DMS 273 treated with DMSO at 0.1 percent for 48 hours (cell line): ENCODE results near the gene VPREB1.
"Not testable (repeated sequence)": the region's sequence is repeated elsewhere in the genome, so short reads cannot be mapped to it uniquely, and the experiment has no call there.

ENCODE experiments used
- DNase-seq: peaks from one replicate; lab custom pipeline; 2025; lab: John Stamatoyannopoulos, UW

VPREB1 gene

DNA sequence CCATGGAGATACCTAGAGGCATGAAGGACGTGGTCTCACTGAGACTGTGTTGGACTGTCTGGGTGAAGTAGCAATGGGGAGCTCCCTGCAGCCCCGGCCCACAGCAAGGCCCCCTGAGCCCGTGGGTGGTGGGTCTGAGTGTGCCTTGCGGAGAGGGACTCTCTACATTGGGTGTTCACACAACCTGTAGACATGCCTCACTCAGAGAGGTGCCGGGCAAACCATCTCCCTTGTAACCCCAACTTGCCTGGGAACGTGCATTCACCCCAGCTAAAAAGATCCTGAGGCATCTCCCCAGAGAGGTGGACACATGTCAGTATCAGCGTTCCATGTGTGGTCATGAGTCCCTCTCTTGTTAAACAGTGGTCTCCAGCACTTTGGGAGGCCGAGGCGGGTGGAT, 2.1 kb downstream of the VPREB1 start:
- no peak for DNase-seq

DNA sequence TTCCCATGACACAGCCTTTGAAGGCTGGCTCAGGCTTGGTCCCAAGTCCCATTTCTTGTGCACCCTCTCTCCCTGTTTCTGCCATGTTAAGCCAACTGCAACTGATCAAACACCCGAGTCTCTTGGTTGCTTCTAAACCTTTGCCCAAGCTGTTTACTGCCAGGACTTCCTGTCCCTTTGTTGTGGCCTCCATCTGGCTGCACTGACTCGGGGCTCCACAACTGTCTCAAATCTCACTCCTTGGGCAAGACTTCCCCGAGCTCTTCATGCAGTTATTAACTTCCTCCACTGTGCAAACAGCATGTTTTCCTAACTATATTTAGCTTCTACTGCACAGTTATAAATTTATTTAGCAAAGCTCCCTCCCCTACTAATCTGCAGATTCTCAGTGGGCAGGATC, 4.3 kb downstream of the VPREB1 start:
- no peak for DNase-seq

DNA sequence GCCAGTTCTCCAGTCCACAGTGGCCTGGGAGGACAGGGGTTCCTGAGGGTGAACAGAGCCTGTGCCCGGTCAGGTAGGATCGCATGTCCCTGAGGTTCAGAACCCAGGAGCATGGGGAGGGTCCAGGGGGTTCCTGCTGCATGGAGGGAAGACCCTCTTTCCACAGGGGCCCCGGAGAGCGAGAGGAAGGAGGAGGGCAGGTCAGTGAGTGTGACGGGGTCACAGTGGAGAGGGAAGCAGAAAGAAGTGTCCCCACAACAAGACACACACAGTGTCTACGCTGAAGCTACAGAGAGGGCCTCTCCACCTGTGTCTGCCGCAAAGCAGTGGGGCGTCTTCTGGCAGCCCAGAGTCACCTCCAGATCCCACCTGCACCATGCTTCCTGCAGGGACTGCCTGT, 6.1 kb downstream of the VPREB1 start:
- DNase-seq = not testable (repeated sequence)

DNA sequence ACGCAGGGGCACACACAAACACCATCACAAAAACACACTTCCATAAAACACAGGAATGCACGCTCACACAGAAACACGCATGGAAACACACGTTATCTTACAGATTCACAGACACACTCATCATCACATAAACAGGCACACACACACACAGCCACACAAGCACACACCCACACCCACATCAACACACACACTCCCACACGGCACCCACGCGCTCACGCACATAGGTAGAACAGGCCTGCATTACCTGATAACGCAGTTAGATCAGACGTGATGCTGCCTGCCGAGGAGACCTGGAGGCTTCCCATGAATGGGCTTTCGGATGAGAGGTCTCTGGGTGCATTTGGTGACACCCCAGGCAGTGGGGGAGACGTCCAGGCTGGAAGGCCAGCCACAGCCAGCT, 11.5 kb downstream of the VPREB1 start:
- DNase-seq = not testable (repeated sequence)

DNA sequence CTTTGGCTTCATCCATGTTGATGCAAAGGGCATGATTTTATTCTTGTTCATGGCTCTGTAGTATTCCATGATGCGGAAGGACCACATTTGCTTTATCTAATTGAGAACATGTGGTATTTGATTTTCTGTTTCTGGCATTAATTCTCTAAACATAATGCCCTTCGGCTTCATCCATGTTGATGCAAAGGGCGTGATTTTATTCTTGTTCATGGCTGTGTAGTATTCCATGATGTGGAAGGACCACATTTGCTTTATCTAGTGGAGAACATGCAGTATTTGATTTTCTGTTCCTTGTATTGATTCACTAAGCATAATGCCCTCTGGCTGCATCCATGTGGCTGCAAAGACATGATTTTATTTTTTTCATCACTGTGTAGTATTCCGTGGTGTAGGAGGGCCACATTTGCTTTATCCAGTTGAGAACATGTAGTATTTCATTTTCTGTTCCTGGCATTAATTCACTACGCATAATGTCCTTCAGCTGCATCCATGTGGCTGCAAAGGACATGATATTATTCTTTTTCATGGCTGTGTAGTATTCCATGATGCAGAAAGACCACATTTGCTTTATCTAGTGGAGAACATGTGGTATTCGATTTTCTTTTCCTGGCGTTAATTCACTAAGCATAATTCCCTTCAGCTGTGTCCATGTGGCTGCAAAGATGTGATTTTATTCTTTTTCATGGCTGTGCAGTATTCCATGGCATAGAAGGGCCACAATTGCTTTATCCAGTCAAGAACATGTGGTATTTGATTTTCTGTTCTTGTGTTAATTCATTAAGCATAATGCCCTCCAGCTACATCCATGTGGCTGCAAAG, 14.2 kb downstream of the VPREB1 start:
- DNase-seq = not testable (repeated sequence)

DNA sequence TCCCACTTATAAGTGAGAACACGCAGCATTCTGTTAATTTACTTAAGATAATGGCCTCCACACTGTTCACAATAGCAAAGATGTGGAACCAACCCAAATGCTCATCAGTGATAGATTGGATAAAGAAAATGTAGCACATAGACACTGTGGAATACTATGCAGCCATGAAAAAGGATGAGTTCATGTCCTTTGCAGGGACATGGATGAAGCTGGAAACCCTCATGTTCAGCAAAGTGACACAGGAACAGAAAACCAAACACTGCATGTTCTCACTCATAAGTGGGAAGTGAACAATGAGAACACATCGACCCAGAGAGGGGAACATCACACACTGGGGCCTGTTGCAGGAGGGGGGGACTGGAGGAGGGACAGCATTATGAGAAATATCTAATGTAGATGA, 15.6 kb downstream of the VPREB1 start:
- not testable (repeated sequence) for DNase-seq

DNA sequence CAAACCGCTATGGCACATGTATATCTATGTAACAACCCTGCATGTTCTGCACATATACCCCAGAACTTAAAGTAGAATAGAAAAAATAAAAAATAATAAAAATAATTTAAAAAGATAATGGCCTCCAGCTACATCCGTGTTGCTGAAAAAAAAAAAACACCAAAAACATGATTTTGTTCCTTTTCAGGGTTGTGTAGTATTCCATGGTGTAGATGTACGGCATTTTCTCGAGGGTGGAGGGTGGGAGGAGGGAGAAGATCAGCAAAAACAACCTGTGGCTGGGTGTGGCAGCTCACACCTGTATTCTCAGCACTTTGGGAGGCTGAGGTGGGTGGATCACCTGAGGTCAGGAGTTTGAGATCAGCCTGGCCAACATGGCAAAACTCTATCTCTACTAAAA, 16.0 kb downstream of the VPREB1 start:
- DNase-seq = not testable (repeated sequence)

DNA sequence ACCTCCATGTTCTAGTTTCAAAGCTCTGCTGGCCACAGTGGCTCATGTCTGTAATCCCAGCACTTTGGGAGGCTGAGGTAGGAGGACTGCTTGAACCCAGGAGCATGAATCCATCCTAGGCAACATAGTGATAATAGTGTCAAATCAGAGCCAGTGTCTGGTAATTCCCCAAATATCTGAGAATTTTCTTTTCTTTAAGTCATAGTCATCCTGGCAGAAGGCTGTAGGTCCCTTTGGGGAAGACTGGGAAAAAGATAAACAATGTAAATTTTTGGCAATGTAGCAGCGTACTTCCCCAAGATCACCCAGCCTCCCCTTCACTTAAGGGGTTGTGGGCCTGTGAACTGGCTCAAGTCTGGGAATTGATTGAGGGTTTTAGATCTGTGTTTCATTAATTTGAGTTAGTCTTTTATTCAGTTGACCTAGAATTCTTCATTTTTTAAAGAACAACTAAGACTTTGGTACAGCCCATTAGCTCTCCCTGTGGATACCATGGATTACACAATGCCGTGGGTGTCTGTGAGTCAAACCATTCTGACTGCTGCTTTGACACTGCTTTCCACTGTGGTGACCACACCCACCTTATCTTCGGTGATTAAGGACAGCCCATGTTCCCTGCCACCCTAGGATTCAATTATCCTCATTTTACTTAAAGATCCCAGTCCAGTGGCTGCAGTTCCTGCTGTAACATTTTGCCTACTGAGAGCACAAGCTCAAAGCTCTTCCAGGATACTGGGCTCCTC, 17.9 kb downstream of the VPREB1 start:
- not testable (repeated sequence) for DNase-seq

DNA sequence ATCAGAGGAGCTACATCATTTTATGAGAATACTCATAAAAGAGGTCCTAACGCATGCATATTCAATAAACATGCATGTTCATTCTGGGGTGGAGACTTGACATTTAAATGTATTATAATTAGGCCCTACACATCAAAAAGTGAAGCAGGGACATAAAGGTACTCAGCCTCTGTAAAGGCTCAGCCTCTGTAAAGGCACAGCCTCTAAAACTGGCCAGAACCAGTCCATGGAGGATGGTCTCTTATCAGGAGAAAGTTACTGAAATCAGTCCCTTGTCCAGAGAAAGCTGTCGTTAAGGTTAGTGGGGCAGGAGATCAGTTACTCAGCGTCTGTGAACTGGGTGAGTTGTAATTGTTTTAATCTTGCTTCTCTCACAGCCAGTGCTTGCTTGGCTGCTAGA, 19.2 kb downstream of the VPREB1 start:
- not testable (repeated sequence) for DNase-seq

DNA sequence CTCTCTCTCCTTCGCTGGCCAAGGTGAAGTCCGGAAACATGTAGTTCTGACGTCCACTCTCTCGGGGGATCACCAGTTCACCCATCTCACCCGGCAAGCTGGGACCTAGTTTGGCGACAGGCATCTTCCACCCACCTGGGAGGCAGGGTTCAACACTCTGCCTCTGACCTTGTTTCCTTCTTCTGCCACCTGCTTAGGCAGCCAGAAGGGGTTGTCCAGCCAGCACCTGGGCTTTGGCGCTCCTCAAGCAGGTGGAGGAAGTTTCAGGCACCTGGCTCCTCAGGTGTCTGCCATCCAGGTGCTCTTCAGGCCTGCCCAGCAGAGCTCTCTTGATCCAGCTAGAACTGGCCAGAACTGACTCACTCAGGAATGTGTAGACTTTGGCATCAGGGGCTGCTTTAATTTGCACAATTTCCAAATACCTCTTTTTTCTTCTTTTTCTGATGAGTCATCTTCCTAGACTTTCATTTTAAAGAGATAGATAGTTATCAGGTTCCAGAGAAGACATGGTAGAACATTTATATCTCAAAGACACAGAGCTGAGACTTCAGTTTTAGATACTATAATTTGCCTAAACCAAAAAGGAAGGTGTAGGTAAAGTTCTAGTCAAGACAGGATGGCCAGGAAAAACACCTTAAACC, 25.6 kb downstream of the VPREB1 start:
- not testable (repeated sequence) for DNase-seq

DNA sequence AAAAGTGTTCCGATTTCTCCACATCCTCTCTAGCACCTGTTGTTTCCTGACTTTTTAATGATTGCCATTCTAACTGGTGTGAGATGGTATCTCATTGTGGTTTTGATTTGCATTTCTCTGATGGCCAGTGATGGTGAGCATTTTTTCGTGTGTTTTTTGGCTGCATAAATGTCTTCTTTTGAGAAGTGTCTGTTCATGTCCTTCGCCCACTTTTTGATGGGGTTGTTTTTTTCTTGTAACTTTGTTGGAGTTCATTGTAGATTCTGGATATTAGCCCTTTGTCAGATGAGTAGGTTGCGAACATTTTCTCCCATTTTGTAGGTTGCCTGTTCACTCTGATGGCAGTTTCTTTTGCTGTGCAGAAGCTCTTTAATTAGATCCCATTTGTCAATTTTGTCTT, 32.8 kb downstream of the VPREB1 start:
- not testable (repeated sequence) for DNase-seq

DNA sequence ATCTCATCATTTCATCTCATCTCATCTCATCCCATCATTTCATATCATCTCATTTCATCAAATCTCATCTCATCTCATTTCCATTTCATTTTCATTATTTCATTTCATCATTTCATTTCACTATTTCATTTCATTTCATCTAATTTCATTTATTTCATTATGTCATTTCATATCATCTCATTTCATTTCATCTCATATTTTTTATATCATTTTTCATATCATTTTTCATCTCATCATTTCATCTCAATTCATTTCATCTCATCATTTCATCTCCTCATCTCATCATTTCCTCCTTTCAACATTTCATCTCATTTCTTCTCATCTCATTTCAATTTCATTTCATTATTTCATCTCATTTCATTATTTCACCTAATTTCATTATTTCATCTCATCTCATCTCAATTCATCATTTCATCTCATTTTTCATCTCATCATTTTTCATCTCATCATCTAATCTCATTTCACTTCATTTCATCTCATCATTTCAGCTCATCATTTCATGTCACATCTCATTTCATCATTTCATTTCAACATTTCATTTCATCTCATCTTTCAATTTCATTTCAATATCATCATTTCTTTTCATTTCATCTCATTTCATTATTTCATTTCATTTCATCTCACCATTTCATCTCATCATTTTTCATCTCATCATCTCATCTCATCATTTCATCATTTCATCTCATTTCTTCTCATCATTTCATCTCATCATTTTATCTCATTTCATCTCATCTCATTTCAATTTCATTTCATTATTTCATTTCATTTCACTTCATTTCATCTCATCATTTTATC, 40.6 kb downstream of the VPREB1 start:
- DNase-seq = not testable (repeated sequence)

DNA sequence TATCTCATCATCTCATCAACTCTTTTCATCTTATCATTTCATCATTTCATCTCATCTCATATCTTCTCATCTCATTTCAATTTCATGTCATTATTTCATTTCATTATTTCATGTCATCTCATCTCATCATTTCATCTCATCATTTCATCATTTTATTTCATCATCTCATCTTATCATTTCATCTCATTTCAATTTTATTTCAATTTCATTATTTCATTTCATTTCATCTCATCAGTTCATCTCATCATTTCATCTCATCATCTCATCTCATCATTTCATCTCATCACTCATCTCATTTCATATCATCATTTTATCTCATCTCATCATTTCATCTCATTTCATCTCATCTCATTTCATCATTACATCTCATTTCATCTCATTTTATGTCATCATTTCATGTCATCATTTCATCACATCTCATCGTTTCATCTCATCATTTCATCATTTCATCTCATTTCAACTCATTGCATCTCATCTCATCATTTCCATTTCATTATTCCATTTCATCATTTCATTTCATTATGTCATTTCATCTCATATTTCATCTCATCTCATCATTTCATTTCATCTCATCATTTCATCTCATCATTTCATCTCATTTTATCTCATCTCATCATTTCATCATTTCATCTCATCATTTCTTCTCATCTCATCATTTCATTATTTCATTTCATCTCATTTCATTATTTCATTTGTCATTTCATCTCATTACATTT, 42.0 kb downstream of the VPREB1 start:
- DNase-seq = not testable (repeated sequence)

DNA sequence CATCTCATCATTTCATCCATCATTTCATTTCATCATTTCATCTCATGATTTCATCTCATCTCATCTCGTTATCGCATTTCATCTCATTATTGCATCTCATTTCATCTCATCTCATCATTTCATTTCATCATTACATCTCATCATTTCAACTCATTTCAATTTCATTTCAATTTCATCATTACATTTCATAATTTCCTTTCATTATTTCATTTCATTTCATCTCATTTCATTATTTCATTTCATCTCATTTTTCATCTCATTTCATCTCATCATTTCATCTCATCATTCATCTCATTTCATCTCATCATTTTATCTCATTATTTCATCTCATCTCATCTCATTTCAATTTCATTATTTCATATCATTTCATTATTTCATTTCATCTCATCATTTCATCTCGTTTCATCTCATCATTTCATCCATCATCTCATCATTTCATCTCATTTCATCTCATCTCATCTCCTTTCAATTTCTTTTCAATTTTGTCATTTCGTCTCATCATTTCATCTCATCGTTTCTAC, 42.6 kb downstream of the VPREB1 start:
- DNase-seq = not testable (repeated sequence)

DNA sequence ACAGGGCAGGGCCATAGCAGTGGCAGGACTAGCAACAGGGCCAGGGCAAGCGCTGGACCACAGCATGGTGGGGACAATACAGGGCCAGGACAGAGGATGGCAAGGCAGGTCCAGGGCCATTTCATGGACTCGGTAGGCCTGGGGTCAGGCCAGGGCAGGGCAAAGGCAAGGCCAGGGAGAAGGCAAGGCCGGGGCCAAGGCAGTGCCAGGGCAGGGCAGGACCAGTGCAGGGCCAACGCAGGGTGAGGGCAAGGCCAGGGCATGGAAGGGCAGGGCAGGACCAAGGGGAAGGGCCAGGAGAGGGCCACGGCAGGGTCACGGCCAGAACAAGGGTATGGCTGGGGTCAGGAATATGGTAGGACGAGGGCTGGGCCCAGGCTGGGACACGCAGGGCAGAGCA, 45.1 kb downstream of the VPREB1 start:
- not testable (repeated sequence) for DNase-seq

DNA sequence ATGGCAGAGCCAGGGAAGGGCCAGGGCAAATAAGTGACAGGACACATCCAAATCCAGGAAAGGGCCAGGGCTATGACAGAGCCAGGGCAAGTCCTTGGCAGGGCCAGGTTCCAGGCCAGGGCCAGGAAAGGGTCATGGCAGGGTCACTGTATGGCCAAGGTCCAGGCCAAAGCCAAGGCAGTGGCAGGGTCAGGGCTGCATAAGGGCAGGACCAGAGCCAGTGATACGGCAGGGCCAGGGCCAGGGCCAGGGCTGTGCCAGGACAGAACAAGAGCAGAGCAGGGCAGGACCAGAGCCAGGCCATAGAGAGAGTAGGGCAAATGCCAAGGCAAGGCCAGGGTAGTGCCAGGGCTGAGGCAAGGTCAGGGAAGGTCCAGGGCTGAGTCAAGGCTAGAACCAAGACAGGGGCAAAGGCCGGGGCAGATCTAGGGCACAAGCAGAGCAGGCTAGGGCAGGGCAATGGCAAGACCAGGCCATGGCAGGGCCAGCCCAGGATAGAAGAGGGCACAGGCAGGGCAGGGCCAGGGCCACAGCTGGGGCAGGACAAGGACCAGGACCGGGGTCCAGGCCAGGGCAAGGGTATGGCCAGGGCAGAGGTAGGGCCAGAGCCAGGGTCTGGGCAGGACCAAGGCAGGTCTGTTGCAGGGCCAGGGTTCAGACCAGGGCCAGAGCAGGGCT, 46.7 kb downstream of the VPREB1 start:
- DNase-seq = not testable (repeated sequence)

DNA sequence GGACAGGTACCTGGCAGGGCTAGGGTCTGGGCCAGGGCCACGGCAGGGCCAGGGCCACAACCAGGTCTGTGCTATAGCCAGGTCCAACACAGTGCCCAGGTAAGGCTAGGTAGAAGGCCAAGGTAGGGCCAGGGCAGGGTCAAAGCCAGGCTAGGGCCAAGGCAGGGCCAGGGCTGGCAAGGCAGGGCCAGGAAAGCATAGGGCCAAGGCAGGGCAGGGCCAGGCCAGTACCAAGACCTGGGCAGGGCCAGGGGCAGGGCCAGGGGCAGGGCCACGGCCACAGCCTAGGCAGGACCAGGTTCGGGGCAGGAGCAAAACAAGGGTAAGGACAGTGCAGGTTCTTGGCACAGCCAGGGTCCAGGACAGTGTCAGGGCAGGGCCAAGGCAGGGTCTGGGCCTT, 48.1 kb downstream of the VPREB1 start:
- DNase-seq = not testable (repeated sequence)

DNA sequence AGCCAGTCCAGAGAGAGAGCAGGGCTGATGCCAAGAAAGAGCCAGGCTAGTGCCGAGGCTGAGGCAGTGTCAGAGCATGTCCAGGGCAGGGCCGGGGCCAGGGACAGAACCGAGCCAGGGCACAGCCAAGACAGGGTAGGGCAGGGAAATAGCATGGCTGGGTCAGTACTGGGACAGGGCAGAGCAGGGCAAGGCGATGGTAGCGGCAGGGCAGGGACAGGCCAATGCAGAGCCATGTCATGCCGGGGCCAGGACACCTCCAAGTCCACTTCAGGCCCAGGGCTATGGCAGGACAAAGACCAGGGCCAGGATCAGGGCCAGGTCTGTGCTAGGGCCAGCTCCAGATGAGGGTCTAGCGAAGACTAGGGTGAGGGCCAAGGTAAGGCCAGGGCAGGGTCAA, 48.9 kb downstream of the VPREB1 start:
- not testable (repeated sequence) for DNase-seq

DNA sequence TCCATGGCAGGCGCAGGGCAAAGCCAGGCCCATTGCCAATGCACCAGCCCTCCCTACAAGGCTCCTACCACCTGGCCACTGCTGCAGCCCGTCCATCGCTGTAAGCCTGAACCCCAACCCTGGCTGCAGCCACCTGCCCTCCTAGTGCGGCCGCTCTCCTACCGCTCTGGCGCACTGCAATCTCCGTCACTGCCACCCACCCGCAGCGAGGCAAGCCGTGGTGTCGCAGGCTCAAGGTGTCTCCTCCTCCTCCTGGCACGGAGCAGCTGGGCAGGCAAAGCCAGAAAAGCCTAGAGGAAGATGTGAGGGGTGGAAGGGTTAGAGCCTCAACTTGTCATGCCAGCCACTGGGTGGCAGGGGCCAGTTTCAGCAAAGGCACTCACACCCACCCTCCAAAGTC, 50.1 kb downstream of the VPREB1 start:
- not testable (repeated sequence) for DNase-seq
